Uterus (tissue), 4 donors: ENCODE data around the gene UCKL1. TPM values are rescaled to one million over a fixed set of nuclear protein-coding genes. Genes with fewer than 3 reads are reported as not detected.

Experiments used
- DNase-seq, 2 donors: peaks; one replicate each; pipeline ENCODE4 v3.0.0-alpha.2; 2019 to 2020
- H3K27ac ChIP-seq, 2 donors: fragments of 200-600 bp; sonication (generic); 1 replicate in 1 of 2; 2 replicates in 1 of 2; pipeline ENCODE4 v1.5.1; 2016 to 2018
- H3K27me3 ChIP-seq, 2 donors: fragments of 200-600 bp; sonication (generic); one replicate each; pipeline ENCODE4 v1.5.1; 2018 to 2019; ENCODE audit warnings: control low read depth in 1 of 2
- H3K36me3 ChIP-seq, 2 donors: fragments of 200-600 bp; sonication (generic); one replicate each; pipeline ENCODE4 v1.5.1; 2019; ENCODE audit warnings: control low read depth in 1 of 2
- H3K4me1 ChIP-seq, 2 donors: fragments of 200-600 bp; sonication (generic); one replicate each; pipeline ENCODE4 v1.5.1; 2018 to 2019; ENCODE audit warnings: control low read depth in 1 of 2
- H3K4me3 ChIP-seq, 2 donors: fragments of 200-600 bp; sonication (generic); 1 replicate in 1 of 2; 2 replicates in 1 of 2; pipeline ENCODE4 v1.5.1; 2018 to 2019; ENCODE audit warnings: mild to moderate bottlenecking in 1 of 2
- H3K9me3 ChIP-seq, 2 donors: fragments of 200-600 bp; sonication (generic); one replicate each; pipeline ENCODE4 v1.5.1; 2019; ENCODE audit warnings: control low read depth in 1 of 2
- POLR2A ChIP-seq, 2 donors: fragments of 450-650 bp; IDR thresholded peaks; one replicate each; pipeline ENCODE4 v1.6.1; 2016; ENCODE audit warnings: antibody characterized with exemption in 2 of 2, mild to moderate bottlenecking in 1 of 2, moderate library complexity in 1 of 2
- intact Hi-C: fragments of 100-400 bp; cut with DNase I; formaldehyde crosslinking; loops from one replicate; pipeline ENCODE4 v1.15.1; 2023; ENCODE audit warnings: low total_unique reads
- total RNA-seq, 4 donors: library from RNA; depleted of rRNA in 3 of 4; stranded (reverse); fragments of >200 nt in 3 of 4; gene quantifications; one replicate each; pipeline versions ENCODE4 v1.1.0 to v1.2.4, GENCODE V29; 2014 to 2023
- TF ChIP-seq, protein P1 (sequence below), 4 experiments: fragments of 200-600 bp in 2 of 4; fragments of 450-650 bp in 2 of 4; sonication (generic) in 2 of 4; IDR thresholded peaks; one replicate each; pipeline ENCODE4 v1.5.1; 2016 to 2019; ENCODE audit warnings: antibody characterized with exemption in 4 of 4, mild to moderate bottlenecking in 2 of 4, moderate library complexity in 1 of 4
- donor health status: DM: yes; HTN: yes; CAD: no.

UCKL1 gene
- total RNA-seq, 4 donors from 2014 or later = 21.8 to 64.6 (median 23.5) TPM

GRCh38 chr20:63943808-63944077 is 12.5 kb downstream of the UCKL1 start:
- Histone ChIP-seq H3K4me1 (peaks cover 2 to 3% of the 10 kb centered on the region in 2 donors), H3K36me3 (no peaks in the 10 kb centered on the region), H3K27ac (no peak overlapping the region), H3K27me3 (no peaks in the 10 kb centered on the region), H3K4me3 (no peak overlapping the region), H3K9me3 (no peaks in the 10 kb centered on the region)
- TF ChIP-seq, protein P1, sequence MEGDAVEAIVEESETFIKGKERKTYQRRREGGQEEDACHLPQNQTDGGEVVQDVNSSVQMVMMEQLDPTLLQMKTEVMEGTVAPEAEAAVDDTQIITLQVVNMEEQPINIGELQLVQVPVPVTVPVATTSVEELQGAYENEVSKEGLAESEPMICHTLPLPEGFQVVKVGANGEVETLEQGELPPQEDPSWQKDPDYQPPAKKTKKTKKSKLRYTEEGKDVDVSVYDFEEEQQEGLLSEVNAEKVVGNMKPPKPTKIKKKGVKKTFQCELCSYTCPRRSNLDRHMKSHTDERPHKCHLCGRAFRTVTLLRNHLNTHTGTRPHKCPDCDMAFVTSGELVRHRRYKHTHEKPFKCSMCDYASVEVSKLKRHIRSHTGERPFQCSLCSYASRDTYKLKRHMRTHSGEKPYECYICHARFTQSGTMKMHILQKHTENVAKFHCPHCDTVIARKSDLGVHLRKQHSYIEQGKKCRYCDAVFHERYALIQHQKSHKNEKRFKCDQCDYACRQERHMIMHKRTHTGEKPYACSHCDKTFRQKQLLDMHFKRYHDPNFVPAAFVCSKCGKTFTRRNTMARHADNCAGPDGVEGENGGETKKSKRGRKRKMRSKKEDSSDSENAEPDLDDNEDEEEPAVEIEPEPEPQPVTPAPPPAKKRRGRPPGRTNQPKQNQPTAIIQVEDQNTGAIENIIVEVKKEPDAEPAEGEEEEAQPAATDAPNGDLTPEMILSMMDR (IDR thresholded peaks at IDR 0.05) = no peak
- no peak for TF ChIP-seq POLR2A (IDR thresholded peaks at IDR 0.05)
- intact Hi-C loops = no loop called here
- DNase-seq = no peak

DNA sequence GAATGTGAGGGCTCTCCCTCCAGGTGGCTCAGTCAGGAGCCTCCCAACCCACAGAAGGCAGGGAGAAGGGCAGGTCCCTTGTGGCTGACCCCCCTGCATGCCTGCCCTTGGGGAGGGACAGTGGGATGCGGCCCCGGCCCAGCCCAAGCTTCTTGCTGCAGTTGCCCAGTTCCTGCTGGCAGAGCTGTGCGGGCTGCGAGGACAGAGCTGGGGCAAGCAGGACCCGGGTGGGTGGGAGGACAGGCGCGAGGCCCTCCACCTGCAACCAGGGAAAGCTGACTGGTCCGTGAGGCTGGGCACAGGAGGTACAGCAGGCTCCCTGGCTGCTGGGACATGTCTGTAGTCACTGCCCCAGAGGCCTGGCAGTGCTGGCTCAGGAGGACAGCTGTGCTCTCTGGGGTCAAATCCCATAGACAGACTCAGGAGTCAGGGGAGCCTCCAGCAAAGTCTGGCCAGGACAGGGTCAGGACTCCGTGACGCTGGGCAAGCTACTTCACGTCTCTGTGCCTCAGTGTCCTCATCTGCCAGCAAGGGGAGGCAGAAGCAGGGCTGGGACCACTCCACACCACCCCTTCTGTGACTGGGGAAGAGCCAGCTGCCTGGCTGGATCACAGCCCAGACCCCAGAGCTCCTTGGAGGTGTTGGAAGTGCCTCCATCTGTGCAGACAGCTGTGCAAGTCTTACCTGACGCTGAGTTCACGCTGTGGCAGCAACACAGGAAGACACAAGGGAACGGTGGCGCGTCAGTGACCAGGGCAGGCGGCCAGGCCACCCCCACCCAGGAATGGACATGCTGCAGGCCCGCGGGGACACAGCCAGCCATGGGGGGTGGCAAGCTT is 13.0 kb downstream of the UCKL1 start:
- no peak overlapping the region for H3K4me3 ChIP-seq
- no peaks in the 10 kb centered on the region for H3K36me3 ChIP-seq
- no peak for DNase-seq
- no peaks in the 10 kb centered on the region for H3K4me1 ChIP-seq
- intact Hi-C loops = no loop called here
- H3K27ac ChIP-seq = peak overlapping the region; percentile 44 to 45
- TF ChIP-seq, protein P1 (IDR thresholded peaks at IDR 0.05) = no peak
- no peak for TF ChIP-seq POLR2A (IDR thresholded peaks at IDR 0.05)
- H3K9me3 ChIP-seq = no peaks in the 10 kb centered on the region
- no peaks in the 10 kb centered on the region for H3K27me3 ChIP-seq

GRCh38 chr20:63942250-63942951 is 13.8 kb downstream of the UCKL1 start:
- Histone ChIP-seq H3K4me1 (no peaks in the 10 kb centered on the region), H3K9me3 (no peaks in the 10 kb centered on the region), H3K27ac (peak overlapping the region; percentile 44 to 45), H3K4me3 (no peak overlapping the region), H3K27me3 (no peaks in the 10 kb centered on the region), H3K36me3 (no peaks in the 10 kb centered on the region)
- DNase-seq = peak in 1 of 2 donors; percentile 40
- TF ChIP-seq POLR2A (IDR thresholded peaks at IDR 0.05) = no peak
- TF ChIP-seq, protein P1 (IDR thresholded peaks at IDR 0.05) = no peak
- intact Hi-C loops = no loop called here

- H3K4me3 ChIP-seq = no peak overlapping the region
- DNase-seq = peak in 1 of 2 donors; percentile 44
- no peaks in the 10 kb centered on the region for H3K36me3 ChIP-seq
- H3K27ac ChIP-seq = no peak overlapping the region
- intact Hi-C loops = no loop called here
- no peaks in the 10 kb centered on the region for H3K9me3 ChIP-seq
- no peak for TF ChIP-seq POLR2A (IDR thresholded peaks at IDR 0.05)
- TF ChIP-seq, protein P1 (IDR thresholded peaks at IDR 0.05) = no peak
- no peaks in the 10 kb centered on the region for H3K4me1 ChIP-seq
- H3K27me3 ChIP-seq = no peaks in the 10 kb centered on the region
Measured at GRCh38 chr20:63941282-63942081, 14.7 kb downstream of the UCKL1 start.
